GM12878 (cell line): Measurements from ENCODE around the gene RET. TPM values are rescaled to one million over a fixed set of nuclear protein-coding genes. Genes with fewer than 3 reads are reported as not detected.

Experiments used
- ATAC-seq: fragments of 200-7000 bp; cut with Tn5 transposase; 3 replicates; pipeline ENCODE4 v1.9.1; 2020; ENCODE audit warnings: mild to moderate bottlenecking, moderate library complexity
- BruUV-seq: library from RNA; stranded (reverse); fragments of 400-500 nt; replicated peaks from 2 replicates; lab custom pipeline; 2021; lab: Mats Ljungman, UMichigan
- CTCF ChIA-PET: fragments of 300-600 bp; sonication (Branson Sonifier 250); formaldehyde crosslinking; extraction: SDS; loops from one replicate; lab custom pipeline; 2021; ENCODE audit warnings: inconsistent platforms; lab: Yijun Ruan, JAX
- POLR2A ChIA-PET: fragments of 350-600 bp; formaldehyde crosslinking; extraction: SDS; loops from one replicate; lab custom pipeline; 2021; ENCODE audit warnings: inconsistent platforms; lab: Charles Lee
- RAD21 ChIA-PET: fragments of 300-600 bp; sonication (Branson Sonifier 250); formaldehyde crosslinking; loops from one replicate; lab custom pipeline; 2023; ENCODE audit warnings: antibody characterized with exemption; ENCODE audit not compliant: unreplicated experiment; lab: Charles Lee
- SMC1A ChIA-PET: fragments of 300-600 bp; sonication (Branson Sonifier 250); formaldehyde crosslinking; loops from one replicate; lab custom pipeline; 2023; ENCODE audit not compliant: unreplicated experiment, uncharacterized antibody; lab: Charles Lee
- DNase-seq: peaks from one replicate; pipeline ENCODE4 v3.0.0-alpha.2; 2011; ENCODE audit warnings: low read depth, low spot score
- FAIRE-seq: peaks from 3 replicates; lab custom pipeline; 2011; peaks lifted over from hg19 to GRCh38; lab: Jason Lieb, UNC
- H2AFZ ChIP-seq: 2 replicates; pipeline ENCODE4 v1.6.0; 2011; ENCODE audit warnings: low read depth, low read length, control low read depth; ENCODE audit not compliant: control insufficient read depth
- H3K27ac ChIP-seq: 2 replicates; pipeline ENCODE4 v1.5.1; 2011; ENCODE audit warnings: control low read depth; ENCODE audit not compliant: control insufficient read depth, insufficient read depth
- H3K27me3 ChIP-seq, 2 experiments: replicated peaks in 1 of 2; 2 replicates each; pipeline versions ENCODE4 v1.6.0 to v1.6.1; 2011; ENCODE audit warnings: low read length in 1 of 2; ENCODE audit not compliant: control insufficient read depth in 2 of 2, insufficient read depth in 2 of 2
- H3K36me3 ChIP-seq, 2 experiments: 2 replicates each; pipeline ENCODE4 v1.5.1; 2011; ENCODE audit warnings: low read length in 1 of 2; ENCODE audit not compliant: control insufficient read depth in 2 of 2, insufficient read depth in 2 of 2
- H3K4me1 ChIP-seq: 2 replicates; pipeline ENCODE4 v1.6.1; 2011; ENCODE audit warnings: mild to moderate bottlenecking, low read length, moderate library complexity, mixed read lengths; ENCODE audit not compliant: control insufficient read depth, insufficient read depth
- H3K4me2 ChIP-seq: 2 replicates; pipeline ENCODE4 v1.6.0; 2011; ENCODE audit warnings: control low read depth; ENCODE audit not compliant: control insufficient read depth, insufficient read depth
- H3K4me3 ChIP-seq: fragments of 200-600 bp; sonication (generic); 2 replicates; pipeline ENCODE4 v1.5.1; 2016
- H3K79me2 ChIP-seq: 2 replicates; pipeline ENCODE4 v1.6.0; 2011; ENCODE audit warnings: low read length; ENCODE audit not compliant: control insufficient read depth, insufficient read depth
- H3K9ac ChIP-seq: 2 replicates; pipeline ENCODE4 v1.8.0; 2011; ENCODE audit warnings: low read length, control low read depth, mixed read lengths; ENCODE audit not compliant: control insufficient read depth, insufficient read depth
- H3K9me3 ChIP-seq: replicated peaks from 3 replicates; pipeline ENCODE4 v1.5.1; 2011; ENCODE audit warnings: mild to moderate bottlenecking, low read length; ENCODE audit not compliant: control insufficient read depth, insufficient read depth
- H4K20me1 ChIP-seq: 2 replicates; pipeline ENCODE4 v1.6.0; 2011; ENCODE audit not compliant: control insufficient read depth, insufficient read depth
- CBFB ChIP-seq: IDR thresholded peaks from 2 replicates; pipeline ENCODE4 v1.6.1; 2016; ENCODE audit warnings: antibody characterized with exemption, low read depth
- CBX3 ChIP-seq: fragments of 200-600 bp; sonication (generic); IDR thresholded peaks from 2 replicates; pipeline ENCODE4 v1.6.1; 2016; ENCODE audit warnings: low read depth, borderline replicate concordance
- CREB1 ChIP-seq: IDR thresholded peaks from 2 replicates; pipeline ENCODE4 v1.6.1; 2012; ENCODE audit warnings: low read depth, mild to moderate bottlenecking, inconsistent platforms
- EZH2 ChIP-seq: IDR thresholded peaks from 2 replicates; pipeline ENCODE4 v1.6.1; 2012; ENCODE audit warnings: low read depth, mild to moderate bottlenecking, control low read depth, inconsistent platforms, low read length, borderline replicate concordance; ENCODE audit not compliant: control insufficient read depth
- GATAD2B ChIP-seq: fragments of 450-650 bp; conservative IDR thresholded peaks from 2 replicates; pipeline ENCODE4 v1.6.1; 2017; ENCODE audit warnings: low read depth, mild to moderate bottlenecking, moderate library complexity
- HDAC2 ChIP-seq: fragments of 200-600 bp; sonication (generic); IDR thresholded peaks from 2 replicates; pipeline ENCODE4 v1.6.1; 2017
- HDGF ChIP-seq: fragments of 450-650 bp; IDR thresholded peaks from 2 replicates; pipeline ENCODE4 v1.6.1; 2016; ENCODE audit warnings: antibody characterized with exemption
- HSF1 ChIP-seq: fragments of 150-350 bp; IDR thresholded peaks from 2 replicates; pipeline ENCODE4 v1.6.1; 2014; ENCODE audit warnings: mild to moderate bottlenecking, low read depth, low read length
- IKZF1 ChIP-seq: fragments of 450-650 bp; conservative IDR thresholded peaks from 2 replicates; pipeline ENCODE4 v1.6.1; 2017; ENCODE audit warnings: antibody characterized with exemption, mild to moderate bottlenecking
- IRF4 ChIP-seq: IDR thresholded peaks from 2 replicates; pipeline ENCODE4 v1.6.1; 2011; ENCODE audit warnings: low read depth, low read length
- MEF2B ChIP-seq: fragments of 450-650 bp; IDR thresholded peaks from 2 replicates; pipeline ENCODE4 v1.6.1; 2018; ENCODE audit warnings: mild to moderate bottlenecking, moderate library complexity; ENCODE audit not compliant: partially characterized antibody, poor library complexity, severe bottlenecking
- MXI1 ChIP-seq: fragments of 150-350 bp; IDR thresholded peaks from 2 replicates; pipeline ENCODE4 v1.6.1; 2011; ENCODE audit warnings: low read depth, mild to moderate bottlenecking, inconsistent platforms, low read length, improper control_type of control experiment
- POLR2AphosphoS5 ChIP-seq: IDR thresholded peaks from 2 replicates; pipeline ENCODE4 v1.6.1; 2011; ENCODE audit warnings: mild to moderate bottlenecking, low read length, inconsistent platforms
- SMAD5 ChIP-seq: IDR thresholded peaks from 2 replicates; pipeline ENCODE4 v1.6.1; 2016; ENCODE audit warnings: antibody characterized with exemption, low read depth
- STAT3 ChIP-seq: IDR thresholded peaks from 2 replicates; pipeline ENCODE4 v1.6.1; 2011; ENCODE audit warnings: low read depth, low read length, improper control_type of control experiment
- TAF1 ChIP-seq: IDR thresholded peaks from 2 replicates; pipeline ENCODE4 v1.6.1; 2011; ENCODE audit warnings: mild to moderate bottlenecking, low read depth, low read length, borderline replicate concordance
- ZNF384 ChIP-seq: IDR thresholded peaks from 2 replicates; pipeline ENCODE4 v1.6.1; 2012; ENCODE audit warnings: low read depth, mild to moderate bottlenecking, low read length, improper control_type of control experiment, borderline replicate concordance
- ZZZ3 ChIP-seq: IDR thresholded peaks from 2 replicates; pipeline ENCODE4 v1.6.1; 2011; ENCODE audit warnings: low read depth; ENCODE audit not compliant: control insufficient read depth, insufficient read length
- WGBS: methylation state at CpG from one replicate; pipeline ENCODE4 v1.1.6; 2016; ENCODE audit warnings: low lambda C conversion rate; ENCODE audit not compliant: insufficient replicate concordance, insufficient coverage; ENCODE audit errors: missing lambda C conversion rate; 5-methylcytosine and 5-hydroxymethylcytosine counted together
- in situ Hi-C: fragments of 300-500 bp; cut with MboI; formaldehyde crosslinking; loops from 9 replicates; pipeline ENCODE4 v1.14.3; 2018; ENCODE audit warnings: mixed read lengths
- intact Hi-C: fragments of 100-400 bp; cut with micrococcal nuclease; formaldehyde crosslinking; loops from one replicate; pipeline ENCODE4 v1.14.2; 2022; ENCODE audit not compliant: unreplicated experiment
- polyA plus RNA-seq, 11 experiments: library from polyadenylated mRNA; depleted of rRNA in 4 of 11; unstranded in 6 of 11; stranded (reverse) in 5 of 11; fragments of >200 nt; fragmentation: Nextera tagmentation in 4 of 11; fragmentation: Illumina TruSeq in 1 of 11; extraction: Ambion mirVana in 4 of 11; extraction: Trizol in 1 of 11; gene quantifications; 1 replicate in 1 of 11; 2 replicates in 10 of 11; pipeline versions ENCODE4 v1.2.1 to v1.2.3, GENCODE V29; 2011 to 2016; ENCODE audit warnings: inconsistent platforms in 2 of 11, missing spikeins in 2 of 11, low read depth in 1 of 11
- total RNA-seq, 4 experiments: library from RNA; depleted of rRNA in 3 of 4; stranded (reverse); fragments of >200 nt in 3 of 4; fragmentation: Illumina TruSeq in 1 of 4; extraction: Trizol in 1 of 4; gene quantifications; 2 replicates each; pipeline versions ENCODE4 v1.2.1 to v1.2.3, GENCODE V29; 2013 to 2021

The RET gene
- total and polyA plus RNA-seq, 10 of the 15 experiments (the other 5 are each of a cell fraction or from before 2014, with no cell fraction given): not detected

GRCh38 chr10:43073191-43073590 is 3.7 kb upstream of the RET start:
- Histone ChIP-seq H3K4me1 (no peaks in the 10 kb centered on the region), H3K79me2 (no peaks in the 10 kb centered on the region), H3K9ac (no peak overlapping the region), H3K27me3 (peaks cover 0 to 7% of the 10 kb centered on the region in 2 experiments; a peak in 2 of 4 replicates), H3K4me3 (no peak overlapping the region), H3K9me3 (no peaks in the 10 kb centered on the region), H2AFZ (no peak overlapping the region), H4K20me1 (no peaks in the 10 kb centered on the region), H3K4me2 (no peak overlapping the region), H3K27ac (no peak overlapping the region), H3K36me3 (no peaks in the 10 kb centered on the region)
- intact Hi-C loops: no loop called here
- no peak for DNase-seq
- CTCF ChIA-PET: no interaction called here
- RAD21 ChIA-PET: no interaction called here
- ATAC-seq: no peak
- WGBS: 4% methylated on average over 3 of the region's 3 CpGs
- TF ChIP-seq HDAC2 (no peak), SMAD5 (no peak), IRF4 (no peak), MXI1 (no peak), CREB1 (no peak), ZZZ3 (no peak), ZNF384 (no peak), TAF1 (no peak), STAT3 (no peak), HDGF (no peak), IKZF1 (no peak), GATAD2B (no peak), MEF2B (no peak), EZH2 (no peak), POLR2AphosphoS5 (no peak), CBX3 (no peak), HSF1 (no peak), CBFB (no peak)
- no TSS peak for BruUV-seq
- FAIRE-seq: no peak
- POLR2A ChIA-PET: no interaction called here
- in situ Hi-C loops: no loop called here
- SMC1A ChIA-PET: no interaction called here
